ENCODE results near the gene EHMT1.
"Not testable (repeated sequence)": the region's sequence is repeated elsewhere in the genome, so short reads cannot be mapped to it uniquely, and the experiment has no call there.

The EHMT1 gene

GRCh38 chr9:137875354-137875753 lies 256.5 kb downstream of the EHMT1 start:
- Histone ChIP-seq H3K36me3 (ENCODE audit: control insufficient read depth in 2 of 2, insufficient read depth in 2 of 2, low read length in 2 of 2) (no peaks in the 10 kb centered on the region), H3K4me3 (ENCODE audit: low read length in 2 of 2) (no peak overlapping the region), H3K9me3 (ENCODE audit: control insufficient read depth in 2 of 2, low read length in 2 of 2) (no peaks in the 10 kb centered on the region)

GRCh38 chr9:137875846-137876245 lies 257.0 kb downstream of the EHMT1 start:
- no peaks in the 10 kb centered on the region for H3K9me3 ChIP-seq (ENCODE audit: control insufficient read depth in 2 of 2, low read length in 2 of 2)
- H3K36me3 ChIP-seq (ENCODE audit: control insufficient read depth in 2 of 2, insufficient read depth in 2 of 2, low read length in 2 of 2), result no peaks in the 10 kb centered on the region
- no peaks in the 10 kb centered on the region for H3K4me1 ChIP-seq (ENCODE audit: control insufficient read depth in 2 of 2, insufficient read depth in 2 of 2, low read length in 2 of 2)
- no peak overlapping the region for H3K9ac ChIP-seq (ENCODE audit: low read depth in 1 of 2, low read length in 2 of 2)
- H3K27ac ChIP-seq (ENCODE audit: low read depth in 2 of 2, low read length in 2 of 2), result no peak overlapping the region
- H3K4me3 ChIP-seq (ENCODE audit: low read length in 2 of 2), result no peak overlapping the region
- peaks cover 0 to 14% of the 10 kb centered on the region in 2 donors for H3K27me3 ChIP-seq (ENCODE audit: control insufficient read depth in 2 of 2, insufficient read depth in 2 of 2, low read length in 2 of 2)

More at GRCh38 chr9:137875354-137875753, 256.5 kb downstream of the EHMT1 start:
- no peak overlapping the region for H3K27ac ChIP-seq (ENCODE audit: low read depth in 2 of 2, low read length in 2 of 2)
- H3K27me3 ChIP-seq (ENCODE audit: control insufficient read depth in 2 of 2, insufficient read depth in 2 of 2, low read length in 2 of 2), result peaks cover 0 to 14% of the 10 kb centered on the region in 2 donors
- no peak overlapping the region for H3K9ac ChIP-seq (ENCODE audit: low read depth in 1 of 2, low read length in 2 of 2)
- no peaks in the 10 kb centered on the region for H3K4me1 ChIP-seq (ENCODE audit: control insufficient read depth in 2 of 2, insufficient read depth in 2 of 2, low read length in 2 of 2)

- no peak overlapping the region for H3K27ac ChIP-seq (ENCODE audit: low read depth in 2 of 2, low read length in 2 of 2)
- H3K9me3 ChIP-seq (ENCODE audit: control insufficient read depth in 2 of 2, low read length in 2 of 2), result no peaks in the 10 kb centered on the region
- H3K36me3 ChIP-seq (ENCODE audit: control insufficient read depth in 2 of 2, insufficient read depth in 2 of 2, low read length in 2 of 2), result no peaks in the 10 kb centered on the region
- H3K9ac ChIP-seq (ENCODE audit: low read depth in 1 of 2, low read length in 2 of 2), result no peak overlapping the region
- no peak overlapping the region for H3K4me3 ChIP-seq (ENCODE audit: low read length in 2 of 2)
- H3K27me3 ChIP-seq (ENCODE audit: control insufficient read depth in 2 of 2, insufficient read depth in 2 of 2, low read length in 2 of 2), result peaks cover 0 to 14% of the 10 kb centered on the region in 2 donors
- H3K4me1 ChIP-seq (ENCODE audit: control insufficient read depth in 2 of 2, insufficient read depth in 2 of 2, low read length in 2 of 2), result no peaks in the 10 kb centered on the region
Observed at GRCh38 chr9:137876269-137876668, 257.5 kb downstream of the EHMT1 start.

GRCh38 chr9:137876781-137877386 lies 258.1 kb downstream of the EHMT1 start:
- H3K9me3 ChIP-seq (ENCODE audit: control insufficient read depth in 2 of 2, low read length in 2 of 2), result no peaks in the 10 kb centered on the region
- H3K27me3 ChIP-seq (ENCODE audit: control insufficient read depth in 2 of 2, insufficient read depth in 2 of 2, low read length in 2 of 2), result peaks cover 0 to 14% of the 10 kb centered on the region in 2 donors
- no peak overlapping the region for H3K4me3 ChIP-seq (ENCODE audit: low read length in 2 of 2)
- no peak overlapping the region for H3K9ac ChIP-seq (ENCODE audit: low read depth in 1 of 2, low read length in 2 of 2)
- H3K4me1 ChIP-seq (ENCODE audit: control insufficient read depth in 2 of 2, insufficient read depth in 2 of 2, low read length in 2 of 2), result no peaks in the 10 kb centered on the region
- no peaks in the 10 kb centered on the region for H3K36me3 ChIP-seq (ENCODE audit: control insufficient read depth in 2 of 2, insufficient read depth in 2 of 2, low read length in 2 of 2)
- H3K27ac ChIP-seq (ENCODE audit: low read depth in 2 of 2, low read length in 2 of 2), result no peak overlapping the region

- not testable (repeated sequence) for H3K4me1 ChIP-seq (ENCODE audit: control insufficient read depth in 2 of 2, insufficient read depth in 2 of 2, low read length in 2 of 2); H3K9ac ChIP-seq (ENCODE audit: low read depth in 1 of 2, low read length in 2 of 2); H3K9me3 ChIP-seq (ENCODE audit: control insufficient read depth in 2 of 2, low read length in 2 of 2); H3K36me3 ChIP-seq (ENCODE audit: control insufficient read depth in 2 of 2, insufficient read depth in 2 of 2, low read length in 2 of 2); H3K27ac ChIP-seq (ENCODE audit: low read depth in 2 of 2, low read length in 2 of 2)
- Histone ChIP-seq H3K27me3 (ENCODE audit: control insufficient read depth in 2 of 2, insufficient read depth in 2 of 2, low read length in 2 of 2) (peaks cover 0 to 14% of the 10 kb centered on the region in 2 donors), H3K4me3 (ENCODE audit: low read length in 2 of 2) (peak within 1 kb of the TSS in 1 of 2 donors; percentile 16)
Observed at GRCh38 chr9:137877506-137878122, 258.8 kb downstream of the EHMT1 start, which contains the start of gene CACNA1B. TSS of gene CACNA1B (plus strand) at chr9:137877782. CDS start at chr9:137877934, 152 bp downstream.

- Histone ChIP-seq H3K9me3 (ENCODE audit: control insufficient read depth in 2 of 2, low read length in 2 of 2) (no peaks in the 10 kb centered on the region), H3K27me3 (ENCODE audit: control insufficient read depth in 2 of 2, insufficient read depth in 2 of 2, low read length in 2 of 2) (peaks cover 0 to 14% of the 10 kb centered on the region in 2 donors), H3K9ac (ENCODE audit: low read depth in 1 of 2, low read length in 2 of 2) (no peak overlapping the region), H3K4me3 (ENCODE audit: low read length in 2 of 2) (peak overlapping the region in 1 of 2 donors; percentile 16), H3K27ac (ENCODE audit: low read depth in 2 of 2, low read length in 2 of 2) (no peak overlapping the region), H3K4me1 (ENCODE audit: control insufficient read depth in 2 of 2, insufficient read depth in 2 of 2, low read length in 2 of 2) (no peaks in the 10 kb centered on the region), H3K36me3 (ENCODE audit: control insufficient read depth in 2 of 2, insufficient read depth in 2 of 2, low read length in 2 of 2) (no peaks in the 10 kb centered on the region)
Observed at GRCh38 chr9:137878146-137878941, 259.5 kb downstream of the EHMT1 start.

DNA sequence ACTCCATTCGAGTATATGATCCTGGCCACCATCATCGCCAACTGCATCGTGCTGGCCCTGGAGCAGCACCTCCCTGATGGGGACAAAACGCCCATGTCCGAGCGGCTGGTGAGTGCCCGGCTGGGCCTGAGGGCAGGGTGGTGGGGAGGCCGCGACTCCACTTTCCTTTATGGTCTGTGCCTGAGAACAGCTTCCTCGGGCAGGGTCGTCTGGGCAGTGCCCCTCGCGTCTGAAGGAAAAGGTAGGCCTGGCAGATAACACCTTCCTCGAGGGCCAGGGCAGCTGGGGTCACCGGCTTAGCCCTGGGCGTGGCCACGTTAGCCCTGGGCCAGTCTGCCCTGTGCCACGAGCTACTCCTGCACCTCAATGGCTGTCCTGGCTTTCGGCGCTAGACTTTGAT lies 260.2 kb downstream of the EHMT1 start:
- Histone ChIP-seq H3K4me1 (ENCODE audit: control insufficient read depth in 2 of 2, insufficient read depth in 2 of 2, low read length in 2 of 2) (no peaks in the 10 kb centered on the region), H3K27ac (ENCODE audit: low read depth in 2 of 2, low read length in 2 of 2) (no peak overlapping the region), H3K36me3 (ENCODE audit: control insufficient read depth in 2 of 2, insufficient read depth in 2 of 2, low read length in 2 of 2) (no peaks in the 10 kb centered on the region), H3K27me3 (ENCODE audit: control insufficient read depth in 2 of 2, insufficient read depth in 2 of 2, low read length in 2 of 2) (peaks cover 0 to 14% of the 10 kb centered on the region in 2 donors), H3K9me3 (ENCODE audit: control insufficient read depth in 2 of 2, low read length in 2 of 2) (no peaks in the 10 kb centered on the region), H3K4me3 (ENCODE audit: low read length in 2 of 2) (no peak overlapping the region), H3K9ac (ENCODE audit: low read depth in 1 of 2, low read length in 2 of 2) (no peak overlapping the region)

DNA sequence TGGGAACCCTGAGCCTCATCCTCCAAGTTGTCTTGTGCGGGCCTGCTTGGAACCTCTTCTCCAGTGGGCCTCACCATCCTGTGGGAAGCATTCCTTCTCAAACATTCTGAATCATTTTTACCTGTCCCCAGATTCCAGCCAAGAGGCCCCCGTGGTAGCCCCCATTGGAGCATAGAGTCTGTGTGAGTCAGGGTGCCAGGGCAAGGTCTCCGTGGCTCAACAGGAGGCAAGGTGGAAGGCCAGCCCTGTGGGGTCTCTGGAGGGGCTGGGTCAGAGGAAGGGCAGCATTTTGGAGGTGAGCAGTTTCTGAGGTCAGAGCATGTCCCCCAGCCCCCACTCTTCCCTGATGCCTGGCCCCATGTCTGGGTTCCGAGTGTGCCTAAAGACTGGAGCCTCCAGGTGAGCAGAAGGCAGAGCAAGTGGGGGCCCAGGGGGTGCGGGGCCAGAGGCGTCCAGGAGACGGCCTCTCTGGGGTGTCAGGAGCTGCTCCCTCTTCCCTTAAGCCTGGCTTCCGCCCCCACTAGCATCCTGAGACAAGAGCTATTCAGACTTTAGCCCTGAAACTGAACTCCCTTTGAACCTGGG lies 260.9 kb downstream of the EHMT1 start:
- H3K27ac ChIP-seq (ENCODE audit: low read depth in 2 of 2, low read length in 2 of 2), result no peak overlapping the region
- no peak overlapping the region for H3K9ac ChIP-seq (ENCODE audit: low read depth in 1 of 2, low read length in 2 of 2)
- no peaks in the 10 kb centered on the region for H3K36me3 ChIP-seq (ENCODE audit: control insufficient read depth in 2 of 2, insufficient read depth in 2 of 2, low read length in 2 of 2)
- H3K4me3 ChIP-seq (ENCODE audit: low read length in 2 of 2), result no peak overlapping the region
- no peaks in the 10 kb centered on the region for H3K4me1 ChIP-seq (ENCODE audit: control insufficient read depth in 2 of 2, insufficient read depth in 2 of 2, low read length in 2 of 2)
- H3K27me3 ChIP-seq (ENCODE audit: control insufficient read depth in 2 of 2, insufficient read depth in 2 of 2, low read length in 2 of 2), result peaks cover 0 to 14% of the 10 kb centered on the region in 2 donors
- H3K9me3 ChIP-seq (ENCODE audit: control insufficient read depth in 2 of 2, low read length in 2 of 2), result no peaks in the 10 kb centered on the region

DNA sequence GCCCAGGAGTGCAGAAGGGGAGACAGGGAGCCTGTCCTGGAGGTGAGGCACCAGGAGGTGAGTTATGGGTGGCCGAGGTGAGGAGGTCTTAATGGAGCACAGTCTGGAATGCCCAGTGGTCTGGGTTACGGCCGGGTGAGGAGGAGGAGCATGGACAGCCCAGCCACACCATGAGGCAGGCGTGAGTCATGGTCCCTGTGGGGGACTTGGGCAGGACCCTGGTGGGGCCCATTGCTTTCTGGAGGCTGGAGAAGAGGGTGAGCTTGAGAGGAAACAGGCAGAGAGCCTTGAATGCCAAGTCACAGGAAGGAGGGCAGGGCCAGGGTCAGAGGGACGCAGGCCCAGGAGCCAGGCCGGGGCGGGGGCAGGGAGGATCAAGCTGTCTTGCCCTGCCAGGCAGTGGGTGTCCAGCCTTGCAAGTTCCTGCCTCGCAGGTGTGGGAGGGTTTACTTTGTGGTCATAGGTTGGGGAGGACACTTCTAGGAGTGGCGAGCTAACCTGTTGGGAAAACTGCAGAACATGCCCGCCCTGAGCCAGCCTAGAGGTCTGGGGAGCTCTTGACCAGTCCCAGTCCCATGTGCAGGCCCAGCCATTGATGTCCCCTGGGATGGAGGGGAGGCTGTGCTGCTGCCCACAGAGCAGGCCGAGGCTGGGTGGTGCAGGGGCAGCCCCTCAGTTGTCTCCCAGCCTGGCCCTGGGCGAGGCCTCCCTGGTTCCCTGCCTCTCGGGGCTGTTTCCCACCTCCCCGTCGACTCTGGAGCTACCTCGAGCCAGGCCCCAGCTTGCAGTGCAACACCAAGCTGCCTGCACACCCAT lies 261.6 kb downstream of the EHMT1 start:
- H3K4me3 ChIP-seq (ENCODE audit: low read length in 2 of 2), result no peak overlapping the region
- H3K27me3 ChIP-seq (ENCODE audit: control insufficient read depth in 2 of 2, insufficient read depth in 2 of 2, low read length in 2 of 2), result peaks cover 0 to 13% of the 10 kb centered on the region in 2 donors

More for the DNA sequence above, 261.6 kb downstream of the EHMT1 start:
- H3K9me3 ChIP-seq (ENCODE audit: control insufficient read depth in 2 of 2, low read length in 2 of 2), result no peaks in the 10 kb centered on the region
- H3K36me3 ChIP-seq (ENCODE audit: control insufficient read depth in 2 of 2, insufficient read depth in 2 of 2, low read length in 2 of 2), result no peaks in the 10 kb centered on the region
- H3K4me1 ChIP-seq (ENCODE audit: control insufficient read depth in 2 of 2, insufficient read depth in 2 of 2, low read length in 2 of 2), result no peaks in the 10 kb centered on the region
- H3K9ac ChIP-seq (ENCODE audit: low read depth in 1 of 2, low read length in 2 of 2), result no peak overlapping the region
- H3K27ac ChIP-seq (ENCODE audit: low read depth in 2 of 2, low read length in 2 of 2), result no peak overlapping the region
